Pancreas (tissue), 10 donors: Measurements from ENCODE around the gene SHC3. TPM values are rescaled to one million over a fixed set of nuclear protein-coding genes. Genes with fewer than 3 reads are reported as not detected.

Experiments used
- ATAC-seq, 4 donors: fragments of 200-7000 bp; cut with Tn5 transposase; one replicate each; pipeline versions ENCODE4 v1.8.0 to v1.9.1; 2020; ENCODE audit warnings: mild to moderate bottlenecking in 4 of 4, moderate library complexity in 4 of 4
- DNase-seq, 6 donors: peaks; one replicate each; pipeline ENCODE4 v3.0.0-alpha.2; 2020
- FAIRE-seq: peaks from 2 replicates; lab custom pipeline; 2012; peaks lifted over from hg19 to GRCh38; lab: Jason Lieb, UNC
- H3K27ac ChIP-seq, 4 donors: fragments of 200-600 bp; sonication (generic); 1 replicate in 3 of 4; 2 replicates in 1 of 4; pipeline versions ENCODE4 v1.5.0 to v1.8.0; 2020
- H3K27me3 ChIP-seq, 4 donors: fragments of 200-600 bp; one replicate each; pipeline ENCODE4 v1.8.0; 2021
- H3K36me3 ChIP-seq, 3 donors: fragments of 200-600 bp; sonication (generic) in 1 of 3; one replicate each; pipeline versions ENCODE4 v1.5.0 to v1.8.0; 2020 to 2021
- H3K4me1 ChIP-seq, 3 donors: fragments of 200-600 bp; one replicate each; pipeline ENCODE4 v1.8.0; 2021
- H3K4me3 ChIP-seq, 4 donors: fragments of 200-600 bp; sonication (generic) in 2 of 4; one replicate each; pipeline versions ENCODE4 v1.5.0 to v1.8.0; 2020 to 2021
- H3K9me3 ChIP-seq, 4 donors: fragments of 200-600 bp; one replicate each; pipeline ENCODE4 v1.8.0; 2021
- CTCF ChIP-seq, 4 donors: fragments of 200-600 bp; sonication (generic) in 3 of 4; IDR thresholded peaks; one replicate each; pipeline versions ENCODE4 v1.5.0 to v1.8.0; 2021; ENCODE audit warnings: antibody characterized with exemption in 4 of 4
- WGBS, 2 donors: extraction: QIAGEN DNeasy Blood & Tissue Kit; methylation state at CpG; one replicate each; pipeline ENCODE4 v1.1.7; 2013; 5-methylcytosine and 5-hydroxymethylcytosine counted together
- intact Hi-C, 3 donors: fragments of 100-400 bp; cut with DNase I; formaldehyde crosslinking; loops; one replicate each; pipeline versions ENCODE4 v1.11.1 to v1.14.2; 2022
- polyA plus RNA-seq, 2 donors: library from polyadenylated mRNA; stranded (reverse); fragments of 200-250 nt; gene quantifications; one replicate each; pipeline ENCODE4 v1.2.3, GENCODE V29; 2013
- total RNA-seq, 6 donors: library from RNA; stranded (reverse); fragmentation: NEBNext Ultra II Directional in 4 of 6; extraction: Animal tissue kit (Norgen Biotek cat#: 25700) in 4 of 6; gene quantifications; one replicate each; pipeline versions ENCODE4 v1.2.1 to v1.2.4, GENCODE V29; 2021 to 2023
- donor health status: healthy with polysubstance abuse.
- donor health status: DM: no; HTN: no; CAD: no; lungs with moderate emphysema.
- donor health status: DM: no; HTN: no; CAD: no.
- donor health status: control.
- donor health status: control.
- donor health status: Bipolar disorder and iron deficiency.
- donor health status: DM: yes; HTN: yes; CAD: no.
- donor health status: DM: no; HTN: no; CAD: no.
- donor health status: DM: no; HTN: no; CAD: no.
- donor health status: DM: yes; HTN: yes; CAD: no.

SHC3 gene
- total and polyA plus RNA-seq, 8 donors, result 0.19 to 6.3 (median 1.8) TPM

GRCh38 chr9:88979791-88980190 lies 198.8 kb downstream of the SHC3 start:
- Histone ChIP-seq H3K9me3 (no peaks in the 10 kb centered on the region), H3K4me1 (peaks cover 0 to 4% (median 4%) of the 10 kb centered on the region in 3 donors), H3K36me3 (no peaks in the 10 kb centered on the region), H3K27me3 (no peaks in the 10 kb centered on the region), H3K27ac (no peak overlapping the region), H3K4me3 (no peak overlapping the region)
- WGBS, 2 donors, result 86 to 87% methylated on average over 2 of the region's 2 CpGs
- FAIRE-seq (no peak), ATAC-seq (no peak), DNase-seq (no peak)
- no peak for TF ChIP-seq CTCF (IDR thresholded peaks at IDR 0.05)
- intact Hi-C loops, result no loop called here

GRCh38 chr9:88979021-88979420 lies 199.6 kb downstream of the SHC3 start:
- FAIRE-seq, result no peak
- ATAC-seq, result no peak
- 90 to 93% methylated on average over 2 of the region's 2 CpGs for WGBS, 2 donors
- H3K27me3 ChIP-seq, result no peaks in the 10 kb centered on the region
- H3K27ac ChIP-seq, result no peak overlapping the region
- no peaks in the 10 kb centered on the region for H3K9me3 ChIP-seq
- no peak overlapping the region for H3K4me3 ChIP-seq
- H3K36me3 ChIP-seq, result no peaks in the 10 kb centered on the region
- no peak for TF ChIP-seq CTCF (IDR thresholded peaks at IDR 0.05)
- no peak for DNase-seq
- peaks cover 0 to 6% (median 4%) of the 10 kb centered on the region in 3 donors for H3K4me1 ChIP-seq
- intact Hi-C loops, result no loop called here

- H3K27me3 ChIP-seq, result no peaks in the 10 kb centered on the region
- intact Hi-C loops, result no loop called here
- no peaks in the 10 kb centered on the region for H3K9me3 ChIP-seq
- DNase-seq (no peak), ATAC-seq (no peak), FAIRE-seq (no peak)
- H3K4me1 ChIP-seq, result peaks cover 0 to 6% (median 4%) of the 10 kb centered on the region in 3 donors
- WGBS, 2 donors, result 88 to 91% methylated on average over 5 of the region's 5 CpGs
- no peak overlapping the region for H3K4me3 ChIP-seq
- no peaks in the 10 kb centered on the region for H3K36me3 ChIP-seq
- no peak overlapping the region for H3K27ac ChIP-seq
- TF ChIP-seq CTCF (IDR thresholded peaks at IDR 0.05), result no peak
Observed at GRCh38 chr9:88978034-88978433, 200.6 kb downstream of the SHC3 start.

GRCh38 chr9:88976890-88977257 lies 201.7 kb downstream of the SHC3 start:
- Histone ChIP-seq H3K9me3 (no peaks in the 10 kb centered on the region), H3K27ac (no peak overlapping the region), H3K4me1 (peaks cover 0 to 6% (median 4%) of the 10 kb centered on the region in 3 donors), H3K36me3 (no peaks in the 10 kb centered on the region), H3K4me3 (no peak overlapping the region), H3K27me3 (no peaks in the 10 kb centered on the region)
- ATAC-seq (no peak), DNase-seq (no peak), FAIRE-seq (no peak)
- WGBS, 2 donors, result 92% methylated on average over 5 of the region's 5 CpGs
- no peak for TF ChIP-seq CTCF (IDR thresholded peaks at IDR 0.05)
- intact Hi-C loops, result no loop called here

GRCh38 chr9:88975966-88976889 lies 202.4 kb downstream of the SHC3 start:
- H3K9me3 ChIP-seq, result no peaks in the 10 kb centered on the region
- FAIRE-seq (no peak), DNase-seq (no peak), ATAC-seq (no peak)
- intact Hi-C loops, result no loop called here
- TF ChIP-seq CTCF (IDR thresholded peaks at IDR 0.05), result no peak
- no peaks in the 10 kb centered on the region for H3K27me3 ChIP-seq
- H3K27ac ChIP-seq, result no peak overlapping the region
- H3K4me3 ChIP-seq, result no peak overlapping the region
- H3K36me3 ChIP-seq, result no peaks in the 10 kb centered on the region
- WGBS, 2 donors, result 70 to 77% methylated on average over 8 of the region's 8 CpGs
- peaks cover 0 to 6% (median 4%) of the 10 kb centered on the region in 3 donors for H3K4me1 ChIP-seq
